Measurements from ENCODE around the gene GPC6. TPM values are rescaled to one million over a fixed set of nuclear protein-coding genes. Genes with fewer than 3 reads are reported as not detected.

GPC6 gene
- total RNA-seq, 3 donors from 2014 or later, result 0.03 to 0.08 TPM; not detected in 1

DNA sequence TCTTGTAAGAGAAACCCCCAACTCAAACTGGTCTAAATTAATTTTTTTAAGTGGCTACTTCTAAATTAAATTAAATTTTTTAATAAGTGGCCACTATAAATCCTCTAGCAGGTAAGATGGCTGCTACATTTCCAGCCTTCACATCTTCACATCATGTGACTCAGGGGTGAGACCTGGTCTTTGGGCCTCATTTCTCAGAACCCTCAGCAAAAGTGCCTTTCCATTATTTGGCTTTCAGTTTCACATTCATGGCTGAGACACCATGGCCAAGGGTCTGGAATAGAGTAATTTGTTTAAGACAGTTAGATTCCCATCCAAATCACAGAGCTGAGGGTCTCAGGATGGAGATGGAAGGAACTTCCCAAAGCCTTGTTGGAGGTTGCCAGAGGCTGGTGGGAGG is 1205.4 kb downstream of the GPC6 start:
- ATAC-seq, result peak; percentile 57 to 61
- no peaks in the 10 kb centered on the region for H3K9me3 Mint-ChIP-seq
- DNase-seq, result no peak
- peaks cover 27% of the 10 kb centered on the region for H3K4me1 Mint-ChIP-seq (ENCODE audit: low read depth)
- no peaks in the 10 kb centered on the region for H3K27me3 Mint-ChIP-seq (ENCODE audit: low read depth)
- H3K4me3 Mint-ChIP-seq, result no peak overlapping the region
- no peaks in the 10 kb centered on the region for H3K36me3 Mint-ChIP-seq (ENCODE audit: insufficient read depth)

DNA sequence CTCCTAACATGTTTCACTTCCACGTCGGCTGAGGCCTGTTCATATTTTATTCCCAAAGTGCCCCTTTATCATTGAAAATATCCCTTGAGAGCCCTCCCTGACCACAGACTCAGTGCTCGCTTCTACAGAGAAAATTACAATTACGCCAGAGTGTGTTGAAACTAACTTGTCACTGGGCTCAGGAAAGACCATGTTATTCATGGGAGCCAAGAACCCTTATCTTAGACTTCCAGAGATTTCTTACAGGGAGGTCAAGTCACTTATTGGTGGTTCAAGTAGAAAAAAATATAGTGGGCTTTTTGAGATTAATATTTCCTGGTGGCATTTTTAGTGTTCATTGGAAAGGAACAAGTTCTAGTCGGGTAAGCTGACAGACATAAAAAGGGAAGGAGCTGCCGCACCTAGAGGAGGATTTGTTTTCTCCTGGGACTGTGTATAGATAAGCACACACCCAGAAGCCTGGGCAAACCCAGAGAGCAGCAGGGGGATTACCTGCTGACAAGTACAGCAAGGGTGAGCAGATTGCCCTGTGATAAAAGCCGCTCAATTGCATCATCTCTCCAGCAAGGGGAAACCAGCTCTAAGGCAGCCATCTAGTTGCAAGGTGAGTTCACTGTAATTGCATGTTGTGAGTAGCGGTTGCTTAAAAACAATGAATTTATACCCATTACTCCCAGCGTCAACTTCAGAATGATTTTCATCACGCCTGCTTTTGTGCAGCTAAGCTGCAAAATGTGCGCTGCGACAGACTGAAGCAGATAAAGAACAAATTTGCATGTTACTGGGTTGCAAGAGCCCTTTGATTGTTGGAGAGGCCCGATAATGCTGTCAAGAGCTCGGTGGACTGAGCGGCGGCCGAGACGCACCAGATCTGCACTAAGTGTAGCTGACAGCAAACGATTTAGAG is 1206.7 kb downstream of the GPC6 start:
- Mint-ChIP-seq H3K27me3 (ENCODE audit: low read depth) (no peaks in the 10 kb centered on the region), H3K4me1 (ENCODE audit: low read depth) (peaks cover 27% of the 10 kb centered on the region), H3K9me3 (no peaks in the 10 kb centered on the region), H3K36me3 (ENCODE audit: insufficient read depth) (no peaks in the 10 kb centered on the region), H3K4me3 (no peak overlapping the region)
- ATAC-seq (peak; percentile 77), DNase-seq (no peak)

DNA sequence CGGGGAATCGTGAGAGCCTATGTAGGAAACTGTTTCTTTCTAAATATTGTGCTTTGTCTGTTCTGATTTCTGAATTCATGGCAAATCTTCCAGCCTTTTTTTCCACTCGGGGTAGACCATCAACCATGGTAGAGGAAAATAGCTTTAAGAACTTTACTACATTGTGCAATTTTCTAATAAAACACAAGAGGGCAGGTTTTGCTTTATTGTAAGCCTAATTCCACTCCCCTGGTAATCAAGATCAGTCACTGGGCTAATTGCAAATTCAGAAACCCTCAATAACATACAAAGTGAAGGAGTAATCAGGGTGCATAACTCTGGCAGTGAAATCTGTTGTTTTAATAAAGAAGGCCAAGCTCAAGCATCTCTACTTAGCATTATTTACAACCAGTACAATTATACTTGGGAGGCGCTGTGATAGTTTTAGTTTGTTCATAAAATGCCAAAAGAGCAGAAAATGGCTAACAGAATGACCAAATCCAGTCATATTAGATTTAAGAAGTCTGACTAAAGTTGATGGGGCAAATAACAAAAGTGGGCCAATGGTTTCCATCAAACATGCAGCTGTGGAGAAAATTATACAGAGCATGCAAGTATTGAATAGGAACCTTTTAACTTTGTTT is 1209.1 kb downstream of the GPC6 start:
- DNase-seq (no peak), ATAC-seq (peak; percentile 56 to 59)
- Mint-ChIP-seq H3K9me3 (no peaks in the 10 kb centered on the region), H3K27me3 (ENCODE audit: low read depth) (no peaks in the 10 kb centered on the region), H3K4me3 (no peak overlapping the region), H3K4me1 (ENCODE audit: low read depth) (peaks cover 27% of the 10 kb centered on the region), H3K36me3 (ENCODE audit: insufficient read depth) (no peaks in the 10 kb centered on the region)

DNA sequence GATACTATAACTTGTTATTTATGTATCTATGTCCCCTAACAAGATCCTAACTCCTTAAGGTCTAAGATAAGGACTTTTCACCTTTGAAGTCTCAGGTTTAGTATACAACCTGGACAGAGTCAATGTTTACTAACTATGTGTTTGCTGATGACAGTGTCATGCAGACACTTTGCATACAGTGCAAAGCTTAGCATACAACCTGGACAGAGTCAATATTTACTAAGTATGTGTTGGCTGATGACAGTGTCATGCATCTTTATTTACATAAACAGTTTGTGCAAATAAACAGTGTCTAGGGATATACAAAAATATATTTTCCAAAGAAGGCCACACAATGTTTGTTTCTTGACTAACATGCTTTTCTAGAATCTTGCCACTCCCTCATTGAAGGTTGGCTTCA is 1218.2 kb downstream of the GPC6 start:
- no peaks in the 10 kb centered on the region for H3K36me3 Mint-ChIP-seq (ENCODE audit: insufficient read depth)
- DNase-seq (no peak), ATAC-seq (no peak)
- no peaks in the 10 kb centered on the region for H3K4me1 Mint-ChIP-seq (ENCODE audit: low read depth)
- H3K4me3 Mint-ChIP-seq, result no peak overlapping the region
- H3K27me3 Mint-ChIP-seq (ENCODE audit: low read depth), result peaks cover 5% of the 10 kb centered on the region
- no peaks in the 10 kb centered on the region for H3K9me3 Mint-ChIP-seq

DNA sequence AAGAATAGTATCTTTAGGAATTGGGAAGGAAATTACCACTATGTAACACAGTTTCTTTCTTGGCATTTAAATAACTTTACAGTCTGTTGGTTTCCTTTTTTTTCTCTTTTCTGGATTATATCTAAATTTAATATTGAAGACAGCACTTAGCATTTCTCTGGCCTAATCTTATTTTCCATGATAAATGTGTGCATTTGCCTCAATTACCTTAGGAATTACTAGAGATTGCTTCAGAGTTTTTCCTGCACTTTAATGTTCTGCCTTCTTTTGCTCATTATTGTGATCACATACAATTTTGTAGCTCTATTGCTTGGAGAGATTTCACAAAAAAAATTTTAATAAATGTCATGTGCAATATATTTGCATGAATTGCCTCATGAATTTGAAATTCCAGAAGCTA is 1227.7 kb downstream of the GPC6 start:
- DNase-seq (no peak), ATAC-seq (no peak)
- no peak overlapping the region for H3K4me3 Mint-ChIP-seq
- peaks cover 2% of the 10 kb centered on the region for H3K27me3 Mint-ChIP-seq (ENCODE audit: low read depth)
- H3K4me1 Mint-ChIP-seq (ENCODE audit: low read depth), result no peaks in the 10 kb centered on the region
- H3K9me3 Mint-ChIP-seq, result no peaks in the 10 kb centered on the region
- H3K36me3 Mint-ChIP-seq (ENCODE audit: insufficient read depth), result no peaks in the 10 kb centered on the region

DNA sequence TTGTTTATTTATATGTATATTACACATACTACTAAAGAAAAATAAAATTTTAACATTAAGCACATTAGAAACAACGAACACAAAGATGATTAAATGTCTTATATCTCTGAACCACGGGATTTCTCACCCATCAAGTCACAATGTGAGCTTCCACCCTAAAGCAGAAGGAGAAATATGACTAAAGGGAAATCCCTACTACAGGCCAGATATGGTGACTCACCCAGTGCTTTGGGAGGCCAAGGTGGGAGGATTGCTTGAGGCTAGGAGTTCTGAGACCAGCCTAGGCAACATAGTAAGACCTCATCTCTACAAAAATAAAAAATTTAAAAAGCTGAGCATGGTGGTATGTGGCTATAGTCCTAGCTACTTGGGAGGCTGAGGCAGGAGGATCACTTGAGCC is 1228.3 kb downstream of the GPC6 start:
- no peak overlapping the region for H3K4me3 Mint-ChIP-seq
- H3K9me3 Mint-ChIP-seq, result no peaks in the 10 kb centered on the region
- no peaks in the 10 kb centered on the region for H3K36me3 Mint-ChIP-seq (ENCODE audit: insufficient read depth)
- no peaks in the 10 kb centered on the region for H3K4me1 Mint-ChIP-seq (ENCODE audit: low read depth)
- peak; percentile 73 to 81 for ATAC-seq
- H3K27me3 Mint-ChIP-seq (ENCODE audit: low read depth), result peaks cover 2% of the 10 kb centered on the region
- DNase-seq, result no peak

DNA sequence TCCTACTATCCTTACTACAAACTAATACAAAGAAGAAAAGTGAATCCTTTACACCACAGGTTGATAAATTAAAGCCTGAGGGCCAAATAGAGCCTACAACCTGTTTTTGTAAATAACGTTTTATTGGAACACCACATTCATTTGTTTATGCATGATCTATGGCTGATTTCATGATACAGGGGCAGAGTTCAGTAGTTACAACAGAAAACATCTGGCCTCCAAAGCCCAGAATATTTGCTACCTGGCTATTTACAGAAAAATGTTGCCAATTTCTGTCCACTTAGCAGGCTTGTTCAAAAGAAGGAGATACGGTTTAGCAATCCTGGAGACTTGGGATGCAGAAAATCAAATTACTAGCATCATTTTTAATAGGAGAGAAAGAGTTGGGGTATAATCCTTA is 1228.8 kb downstream of the GPC6 start:
- DNase-seq, result no peak
- no peaks in the 10 kb centered on the region for H3K4me1 Mint-ChIP-seq (ENCODE audit: low read depth)
- H3K4me3 Mint-ChIP-seq, result no peak overlapping the region
- H3K36me3 Mint-ChIP-seq (ENCODE audit: insufficient read depth), result no peaks in the 10 kb centered on the region
- peaks cover 2% of the 10 kb centered on the region for H3K27me3 Mint-ChIP-seq (ENCODE audit: low read depth)
- ATAC-seq, result no peak
- H3K9me3 Mint-ChIP-seq, result no peaks in the 10 kb centered on the region
